SK-N-SH (cell line): ENCODE measurements around the gene ZIC1. TPM values are rescaled to one million over a fixed set of nuclear protein-coding genes. Genes with fewer than 3 reads are reported as not detected.

Experiments used
- CTCF ChIA-PET: fragments of 300-600, 350-600 bp; formaldehyde crosslinking; extraction: SDS; loops from one replicate; lab custom pipeline; 2021; lab: Yijun Ruan, JAX
- POLR2A ChIA-PET: fragments of 350-600 bp; sonication (Branson Sonifier 250); formaldehyde crosslinking; extraction: SDS; loops from one replicate; lab custom pipeline; 2020; ENCODE audit warnings: antibody characterized with exemption, inconsistent platforms; lab: Yijun Ruan, JAX
- DNase-seq: peaks from one replicate; pipeline ENCODE4 v3.0.0; 2012
- H2AFZ ChIP-seq: fragments of 200-600 bp; sonication (generic); 2 replicates; pipeline ENCODE4 v1.8.1; 2016; ENCODE audit warnings: antibody characterized with exemption, mild to moderate bottlenecking, low read depth
- H3F3A ChIP-seq: fragments of 200-600 bp; sonication (generic); replicated peaks from 2 replicates; pipeline ENCODE3; 2016; ENCODE audit warnings: antibody characterized with exemption, mild to moderate bottlenecking; ENCODE audit not compliant: insufficient read depth
- H3K27ac ChIP-seq, 2 experiments: fragments of 200-500 bp in 1 of 2; fragments of 200-600 bp in 1 of 2; sonication (Bioruptor generic) in 1 of 2; sonication (generic), shearing (Covaris generic) in 1 of 2; 2 replicates each; pipeline versions ENCODE4 v1.5.1 to v1.6.1; 2014 to 2016; ENCODE audit warnings: low read depth in 2 of 2, inconsistent platforms in 1 of 2, low read length in 1 of 2, mild to moderate bottlenecking in 1 of 2, mixed read lengths in 1 of 2
- H3K27me3 ChIP-seq: fragments of 200-600 bp; sonication (generic), shearing (Covaris generic); 2 replicates; pipeline ENCODE4 v1.6.1; 2016; ENCODE audit warnings: mixed run types; ENCODE audit not compliant: insufficient read depth
- H3K36me3 ChIP-seq, 2 experiments: fragments of 200-500 bp in 1 of 2; fragments of 200-600 bp in 1 of 2; sonication (Bioruptor generic) in 1 of 2; sonication (generic) in 1 of 2; replicated peaks in 1 of 2; 2 replicates each; pipeline versions ENCODE3 to v1.5.1; 2014 to 2016; ENCODE audit warnings: low read length in 1 of 2, mild to moderate bottlenecking in 1 of 2; ENCODE audit not compliant: insufficient read depth in 2 of 2, control insufficient read depth in 1 of 2
- H3K4me1 ChIP-seq, 2 experiments: fragments of 200-500 bp in 1 of 2; fragments of 200-600 bp in 1 of 2; sonication (Bioruptor generic) in 1 of 2; sonication (generic), shearing (Covaris generic) in 1 of 2; 2 replicates each; pipeline versions ENCODE4 v1.5.1 to v1.6.1; 2014 to 2016; ENCODE audit warnings: low read depth in 1 of 2, low read length in 1 of 2, mixed run types in 1 of 2; ENCODE audit not compliant: insufficient read depth in 2 of 2, control insufficient read depth in 1 of 2
- H3K4me2 ChIP-seq: fragments of 200-600 bp; sonication (generic), shearing (Covaris generic); 2 replicates; pipeline ENCODE4 v1.6.1; 2017; ENCODE audit warnings: mixed run types
- H3K4me3 ChIP-seq, 2 experiments: fragments of 200-500 bp in 1 of 2; fragments of 200-600 bp in 1 of 2; sonication (Bioruptor generic) in 1 of 2; sonication (generic), shearing (Covaris generic) in 1 of 2; 2 replicates each; pipeline versions ENCODE4 v1.5.1 to v1.8.1; 2014 to 2016; ENCODE audit warnings: low read depth in 2 of 2, inconsistent platforms in 1 of 2, low read length in 1 of 2, mild to moderate bottlenecking in 1 of 2, mixed read lengths in 1 of 2, moderate library complexity in 1 of 2
- H3K79me2 ChIP-seq: fragments of 200-600 bp; sonication (generic); 2 replicates; pipeline ENCODE4 v1.8.1; 2017; ENCODE audit warnings: mild to moderate bottlenecking; ENCODE audit not compliant: insufficient read depth
- H3K9ac ChIP-seq: fragments of 200-600 bp; sonication (generic); 2 replicates; pipeline ENCODE4 v1.6.1; 2017; ENCODE audit warnings: mixed run types
- H3K9me2 ChIP-seq: fragments of 200-600 bp; sonication (generic); 2 replicates; pipeline ENCODE4 v1.6.1; 2017; ENCODE audit warnings: mixed run types
- H3K9me3 ChIP-seq: fragments of 200-600 bp; sonication (generic); 2 replicates; pipeline ENCODE4 v1.6.1; 2017; ENCODE audit warnings: mixed run types, mild to moderate bottlenecking, moderate library complexity
- H4K20me1 ChIP-seq: fragments of 200-600 bp; sonication (generic); 2 replicates; pipeline ENCODE4 v1.6.1; 2017; ENCODE audit warnings: mild to moderate bottlenecking, mixed run types; ENCODE audit not compliant: insufficient read depth
- CTCF ChIP-seq: fragments of 200-600 bp; sonication (generic); IDR thresholded peaks from 2 replicates; pipeline ENCODE4 v1.6.1; 2017; ENCODE audit warnings: antibody characterized with exemption, mild to moderate bottlenecking, moderate library complexity
- ELF1 ChIP-seq: IDR thresholded peaks from 2 replicates; pipeline ENCODE4 v1.4.0; 2012
- EZH2phosphoT487 ChIP-seq: fragments of 200-600 bp; sonication (generic); IDR thresholded peaks from 2 replicates; pipeline ENCODE4 v1.6.1; 2017; ENCODE audit warnings: low read depth, mixed run types, mild to moderate bottlenecking, antibody characterized with exemption, moderate library complexity, borderline replicate concordance
- FOSL2 ChIP-seq: IDR thresholded peaks from 2 replicates; pipeline ENCODE4 v1.4.0; 2012; ENCODE audit warnings: low read depth, mild to moderate bottlenecking, moderate library complexity, borderline replicate concordance
- FOXJ3 ChIP-seq: sonication (generic); formaldehyde crosslinking; IDR thresholded peaks from 2 replicates; pipeline ENCODE4 v1.5.1; 2020; ENCODE audit warnings: mild to moderate bottlenecking, missing genetic modification reagents
- GABPA ChIP-seq: IDR thresholded peaks from 2 replicates; pipeline ENCODE4 v1.4.0; 2012; ENCODE audit warnings: low read depth, mild to moderate bottlenecking
- GATA2 ChIP-seq: sonication (generic); formaldehyde crosslinking; IDR thresholded peaks from 2 replicates; pipeline ENCODE4 v1.5.0; 2020; ENCODE audit warnings: mild to moderate bottlenecking, missing genetic modification reagents
- IRF3 ChIP-seq: fragments of 150-350 bp; IDR thresholded peaks from 2 replicates; pipeline ENCODE4 v1.6.1; 2016; ENCODE audit warnings: mild to moderate bottlenecking, low read depth, low read length
- JUND ChIP-seq: IDR thresholded peaks from 2 replicates; pipeline ENCODE4 v1.4.0; 2012
- MAX ChIP-seq: IDR thresholded peaks from 2 replicates; pipeline ENCODE4 v1.4.0; 2012; ENCODE audit warnings: low read depth
- NFIC ChIP-seq: IDR thresholded peaks from 2 replicates; pipeline ENCODE4 v1.4.0; 2012; ENCODE audit warnings: borderline replicate concordance
- PBX3 ChIP-seq: IDR thresholded peaks from 2 replicates; pipeline ENCODE4; 2012
- POLR2AphosphoS5 ChIP-seq: IDR thresholded peaks from 2 replicates; pipeline ENCODE4 v1.6.1; 2012; ENCODE audit warnings: low read depth, low read length
- RCOR1 ChIP-seq: fragments of 150-350 bp; IDR thresholded peaks from 2 replicates; pipeline ENCODE4 v1.6.1; 2017; ENCODE audit warnings: antibody characterized with exemption, low read length
- REST ChIP-seq: IDR thresholded peaks from 2 replicates; pipeline ENCODE4 v1.6.1; 2012; ENCODE audit warnings: mild to moderate bottlenecking, low read depth, low read length, moderate library complexity
- RFX5 ChIP-seq: IDR thresholded peaks from 2 replicates; pipeline ENCODE4 v1.6.1; 2012; ENCODE audit warnings: mild to moderate bottlenecking, improper control_type of control experiment, low read length
- TAF1 ChIP-seq: IDR thresholded peaks from 2 replicates; pipeline ENCODE4 v1.6.1; 2012; ENCODE audit warnings: low read depth, mild to moderate bottlenecking, low read length, moderate library complexity, borderline replicate concordance
- TEAD4 ChIP-seq: IDR thresholded peaks from 2 replicates; pipeline ENCODE4 v1.4.0; 2012; ENCODE audit warnings: mild to moderate bottlenecking, borderline replicate concordance; ENCODE audit not compliant: insufficient read depth
- USF1 ChIP-seq: IDR thresholded peaks from 2 replicates; pipeline ENCODE4 v1.4.0; 2012; ENCODE audit warnings: low read depth, borderline replicate concordance
- YY1 ChIP-seq: IDR thresholded peaks from 2 replicates; pipeline ENCODE4 v1.4.0; 2012; ENCODE audit warnings: low read depth, mild to moderate bottlenecking
- WGBS: methylation state at CpG from one replicate; pipeline ENCODE4 v1.1.6; 2017; ENCODE audit warnings: low lambda C conversion rate; 5-methylcytosine and 5-hydroxymethylcytosine counted together
- polyA plus RNA-seq, 3 experiments: library from polyadenylated mRNA; depleted of rRNA; stranded (reverse); fragments of >200 nt; gene quantifications; 2 replicates each; pipeline ENCODE4 v1.2.3, GENCODE V29; 2012

The ZIC1 gene
- polyA plus RNA-seq, 1 of the 3 experiments (the other 2 are of a cell fraction): 16.7 TPM

GRCh38 chr3:147371771-147372340, 37.3 kb upstream of the ZIC1 start (continued):
- TF ChIP-seq CTCF (no peak), FOSL2 (no peak), ELF1 (no peak), RFX5 (no peak)

- H4K20me1 ChIP-seq: no peaks in the 10 kb centered on the region
- H3K9me2 ChIP-seq: no peaks in the 10 kb centered on the region
- ChIA-PET POLR2A (no interaction called here), CTCF (interaction anchor here (0.6 to 0.7 kb wide), 2 partner anchors 11 to 199 kb away, joined by 3 read pairs; no protein-coding TSS in a partner anchor)
- no peaks in the 10 kb centered on the region for H3K9me3 ChIP-seq
- H3K4me1 ChIP-seq: no peaks in the 10 kb centered on the region
- no peak overlapping the region for H3K27ac ChIP-seq
- DNase-seq: no peak
- H3K36me3 ChIP-seq: no peaks in the 10 kb centered on the region
- H2AFZ ChIP-seq: no peak overlapping the region
- TF ChIP-seq TEAD4 (no peak), IRF3 (no peak), GATA2 (CRISPR knock-in tag) (no peak), EZH2phosphoT487 (no peak), RCOR1 (no peak), POLR2AphosphoS5 (no peak), YY1 (no peak), REST (no peak), PBX3 (no peak), NFIC (no peak), JUND (no peak), CTCF (no peak), TAF1 (no peak), GABPA (no peak), MAX (no peak), FOXJ3 (CRISPR knock-in tag) (no peak), USF1 (no peak)
- WGBS: 8% methylated on average over 10 of the region's 17 CpGs
- no peak overlapping the region for H3K4me3 ChIP-seq
- no peak overlapping the region for H3K4me2 ChIP-seq
- H3F3A ChIP-seq: no peaks in the 10 kb centered on the region
- no peak overlapping the region for H3K9ac ChIP-seq
- no peaks in the 10 kb centered on the region for H3K79me2 ChIP-seq
- H3K27me3 ChIP-seq: peaks cover 80% of the 10 kb centered on the region
These were observed 36.6 kb upstream of the ZIC1 start for GRCh38 chr3:147372525-147373027.
